Measurements from ENCODE around the gene MISP3.

The MISP3 gene

GRCh38 chr19:14110650-14111049 lies 38.1 kb downstream of the MISP3 start:
- Histone ChIP-seq H3K4me1 (ENCODE audit: insufficient read depth, low read length, severe bottlenecking) (peaks cover 26% of the 10 kb centered on the region), H3K9ac (ENCODE audit: low read length) (no peak overlapping the region), H3K79me2 (ENCODE audit: insufficient read depth, low read length) (no peaks in the 10 kb centered on the region), H3K27me3 (ENCODE audit: insufficient read depth, low read length) (no peaks in the 10 kb centered on the region), H3K36me3 (ENCODE audit: insufficient read depth, low read length) (peaks cover 2% of the 10 kb centered on the region; the same call in 1 of the 2 replicates), H3K4me2 (ENCODE audit: low read length) (no peak overlapping the region), H3K9me2 (ENCODE audit: low read depth, low read length) (no peaks in the 10 kb centered on the region), H3F3A (ENCODE audit: insufficient read depth, low read length) (no peaks in the 10 kb centered on the region), H2AFZ (ENCODE audit: low read length) (no peak overlapping the region), H3K4me3 (ENCODE audit: low read depth, low read length, poor library complexity, severe bottlenecking) (no peak overlapping the region), H3K9me3 (ENCODE audit: low read length) (no peaks in the 10 kb centered on the region), H4K20me1 (ENCODE audit: insufficient read depth, low read length) (no peaks in the 10 kb centered on the region), H3K27ac (ENCODE audit: low read depth, low read length, poor library complexity, severe bottlenecking) (no peak overlapping the region)
- TF ChIP-seq EZH2 (IDR thresholded peaks at IDR 0.05; ENCODE audit: borderline replicate concordance, low read length) (no peak), CTCF (IDR thresholded peaks at IDR 0.05; ENCODE audit: low read length) (no peak)

DNA sequence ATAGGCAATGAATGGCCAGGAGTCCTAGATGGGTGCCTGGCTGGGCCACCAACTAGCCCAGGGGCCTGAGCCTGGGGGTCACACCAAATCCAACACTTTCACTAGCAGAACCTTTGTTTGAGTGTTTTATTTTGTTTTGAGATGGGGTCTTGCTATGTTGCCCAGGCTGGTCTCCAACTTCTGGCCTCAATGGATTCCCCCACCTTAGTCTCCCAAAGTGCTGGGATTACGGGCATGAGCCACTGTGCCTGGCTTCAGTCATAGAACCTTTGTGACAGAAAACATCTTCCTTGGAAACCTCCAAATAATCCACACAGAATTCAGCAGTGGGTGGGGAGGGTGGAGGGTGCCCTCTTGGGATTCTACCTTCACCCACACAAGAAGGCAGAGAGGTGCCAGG lies 38.9 kb downstream of the MISP3 start:
- H3F3A ChIP-seq (ENCODE audit: insufficient read depth, low read length): no peaks in the 10 kb centered on the region
- no peaks in the 10 kb centered on the region for H3K9me3 ChIP-seq (ENCODE audit: low read length)
- H4K20me1 ChIP-seq (ENCODE audit: insufficient read depth, low read length): no peaks in the 10 kb centered on the region
- H3K27me3 ChIP-seq (ENCODE audit: insufficient read depth, low read length): no peaks in the 10 kb centered on the region
- no peak for TF ChIP-seq CTCF (IDR thresholded peaks at IDR 0.05; ENCODE audit: low read length)
- no peak for TF ChIP-seq EZH2 (IDR thresholded peaks at IDR 0.05; ENCODE audit: borderline replicate concordance, low read length)
- H3K4me1 ChIP-seq (ENCODE audit: insufficient read depth, low read length, severe bottlenecking): peaks cover 35% of the 10 kb centered on the region
- H3K9me2 ChIP-seq (ENCODE audit: low read depth, low read length): no peaks in the 10 kb centered on the region
- H3K4me3 ChIP-seq (ENCODE audit: low read depth, low read length, poor library complexity, severe bottlenecking): no peak overlapping the region
- no peak overlapping the region for H3K9ac ChIP-seq (ENCODE audit: low read length)
- no peak overlapping the region for H3K4me2 ChIP-seq (ENCODE audit: low read length)
- H3K27ac ChIP-seq (ENCODE audit: low read depth, low read length, poor library complexity, severe bottlenecking): no peak overlapping the region
- H2AFZ ChIP-seq (ENCODE audit: low read length): no peak overlapping the region
- H3K36me3 ChIP-seq (ENCODE audit: insufficient read depth, low read length): no peaks in the 10 kb centered on the region
- H3K79me2 ChIP-seq (ENCODE audit: insufficient read depth, low read length): no peaks in the 10 kb centered on the region

DNA sequence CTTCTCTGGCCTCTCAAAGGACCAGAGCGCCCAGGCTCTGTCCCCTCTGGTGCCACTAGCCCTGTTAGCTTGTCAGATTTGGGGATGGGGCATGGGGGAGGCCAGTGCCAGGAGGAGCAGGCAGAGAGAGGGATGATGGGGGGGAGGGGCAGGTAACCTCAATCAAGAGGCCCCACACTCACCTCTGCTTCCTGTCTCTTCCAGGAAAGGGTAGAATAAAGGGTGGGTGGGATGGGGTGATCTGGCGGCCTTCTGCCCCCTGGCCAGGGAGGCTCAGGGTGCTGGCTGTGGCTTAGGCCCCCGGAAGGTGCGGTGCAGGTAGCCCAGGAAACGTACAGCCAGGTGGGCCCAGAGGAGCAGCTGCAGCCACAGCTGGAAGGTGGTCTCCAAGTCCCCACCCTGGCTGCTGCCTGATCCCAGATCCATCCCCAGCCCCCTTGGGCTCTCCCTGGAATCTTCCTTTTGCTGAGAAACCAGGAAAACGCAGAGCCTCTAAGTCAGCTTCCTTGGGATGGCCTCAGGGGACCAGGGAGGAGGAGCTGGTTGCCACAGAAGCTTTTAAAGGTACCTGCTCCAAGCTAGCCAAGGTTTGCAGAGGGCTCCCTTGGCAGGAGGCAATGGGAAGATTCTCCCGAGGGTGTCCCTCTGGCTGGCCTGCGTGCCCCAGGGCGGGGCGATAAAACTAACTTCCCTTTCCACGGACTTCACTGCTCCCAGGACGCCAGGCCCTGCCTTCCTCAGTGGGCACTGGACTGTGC lies 39.6 kb downstream of the MISP3 start:
- peaks cover 42% of the 10 kb centered on the region for H3K4me1 ChIP-seq (ENCODE audit: insufficient read depth, low read length, severe bottlenecking)
- no peak overlapping the region; the same call in 1 of the 2 replicates for H3K9ac ChIP-seq (ENCODE audit: low read length)
- TF ChIP-seq EZH2 (IDR thresholded peaks at IDR 0.05; ENCODE audit: borderline replicate concordance, low read length): no peak
- no peak for TF ChIP-seq CTCF (IDR thresholded peaks at IDR 0.05; ENCODE audit: low read length)
- no peak overlapping the region for H2AFZ ChIP-seq (ENCODE audit: low read length)
- H3K36me3 ChIP-seq (ENCODE audit: insufficient read depth, low read length): no peaks in the 10 kb centered on the region
- no peak overlapping the region for H3K4me2 ChIP-seq (ENCODE audit: low read length)
- H4K20me1 ChIP-seq (ENCODE audit: insufficient read depth, low read length): no peaks in the 10 kb centered on the region
- no peaks in the 10 kb centered on the region for H3K27me3 ChIP-seq (ENCODE audit: insufficient read depth, low read length)
- no peak overlapping the region for H3K4me3 ChIP-seq (ENCODE audit: low read depth, low read length, poor library complexity, severe bottlenecking)
- no peaks in the 10 kb centered on the region for H3F3A ChIP-seq (ENCODE audit: insufficient read depth, low read length)
- H3K27ac ChIP-seq (ENCODE audit: low read depth, low read length, poor library complexity, severe bottlenecking): no peak overlapping the region
- no peaks in the 10 kb centered on the region for H3K9me2 ChIP-seq (ENCODE audit: low read depth, low read length)
- no peaks in the 10 kb centered on the region for H3K79me2 ChIP-seq (ENCODE audit: insufficient read depth, low read length)
- no peaks in the 10 kb centered on the region for H3K9me3 ChIP-seq (ENCODE audit: low read length)

Data from OCI-LY1 (cell line).